GM18505 (cell line): ENCODE data around the gene MTMR4.

Experiments used
- ATAC-seq: cut with Tn5 transposase; IDR thresholded peaks from one replicate; pipeline ENCODE4 v1.9.1; 2021; ENCODE audit not compliant: unreplicated experiment
- POLR2A ChIP-seq: IDR thresholded peaks from 4 replicates; pipeline ENCODE4 v1.6.1; 2011; ENCODE audit warnings: borderline replicate concordance; ENCODE audit not compliant: insufficient read depth, insufficient read length; ENCODE audit errors: extremely low read depth

The MTMR4 gene

DNA sequence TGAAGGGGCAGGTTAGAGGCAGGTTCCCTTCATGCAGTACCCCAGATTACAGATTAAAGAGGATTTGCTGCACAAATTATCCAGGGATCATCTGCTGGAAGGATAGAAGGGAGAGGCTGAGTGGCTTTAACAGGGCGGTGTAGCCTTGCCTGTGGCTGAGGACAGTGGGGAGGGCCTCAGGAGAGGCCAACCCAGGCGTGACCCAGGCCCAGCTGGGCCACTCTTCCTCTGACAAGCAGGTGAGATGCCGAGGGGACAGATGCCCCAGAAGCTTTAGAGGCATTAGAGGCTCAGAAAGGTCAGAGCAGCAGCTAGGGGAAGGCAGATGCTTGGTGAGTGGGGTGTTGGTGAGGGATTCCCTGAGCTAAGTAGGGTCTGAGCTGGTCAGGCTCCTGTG is 18.1 kb upstream of the MTMR4 start:
- no peak for TF ChIP-seq POLR2A
- ATAC-seq, result no peak

DNA sequence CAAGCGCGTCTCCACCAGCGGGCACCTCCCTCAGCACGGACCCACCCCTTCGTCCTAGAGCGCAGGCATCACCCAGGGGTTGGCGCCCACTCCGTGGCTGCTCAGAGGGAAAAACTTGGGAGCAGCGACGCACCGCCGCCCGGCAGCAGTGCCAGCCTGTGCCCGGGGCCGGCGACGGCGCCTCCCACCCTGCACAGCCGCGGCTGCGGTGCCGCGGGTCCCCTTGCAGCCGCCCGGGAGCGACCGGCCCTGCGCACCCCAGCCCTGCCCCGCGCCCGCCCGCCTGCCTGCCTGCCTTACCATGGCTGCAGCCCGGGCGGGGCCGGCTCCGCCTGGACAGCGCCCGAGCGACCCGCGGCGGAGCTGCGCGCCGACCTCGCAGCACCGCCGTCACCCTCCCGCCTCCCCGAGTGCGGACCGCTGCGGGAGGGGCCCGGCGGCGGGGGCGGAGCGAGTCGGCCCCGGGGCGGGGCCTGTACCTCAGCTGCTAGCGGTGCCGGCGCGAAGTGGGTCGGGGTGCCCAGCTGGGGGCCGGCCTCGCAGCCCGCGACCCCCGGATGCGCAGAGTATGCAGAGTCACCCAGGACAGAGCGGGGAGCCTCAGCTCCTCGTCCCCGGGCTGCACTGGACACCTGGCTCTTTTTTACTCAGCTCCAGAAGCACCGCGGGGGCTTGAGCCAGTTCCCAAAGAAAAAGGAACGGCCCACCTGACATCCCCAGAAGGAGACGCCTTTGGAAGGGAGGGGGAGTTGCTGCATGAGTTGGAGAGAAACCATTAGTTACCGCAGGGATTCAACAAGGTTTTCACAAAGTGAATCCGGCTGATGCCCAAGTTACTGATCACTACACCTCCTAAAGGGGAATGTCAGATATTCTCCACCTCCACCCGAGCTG is 17.5 kb upstream of the MTMR4 start:
- no peak for ATAC-seq
- TF ChIP-seq POLR2A, result no peak

DNA sequence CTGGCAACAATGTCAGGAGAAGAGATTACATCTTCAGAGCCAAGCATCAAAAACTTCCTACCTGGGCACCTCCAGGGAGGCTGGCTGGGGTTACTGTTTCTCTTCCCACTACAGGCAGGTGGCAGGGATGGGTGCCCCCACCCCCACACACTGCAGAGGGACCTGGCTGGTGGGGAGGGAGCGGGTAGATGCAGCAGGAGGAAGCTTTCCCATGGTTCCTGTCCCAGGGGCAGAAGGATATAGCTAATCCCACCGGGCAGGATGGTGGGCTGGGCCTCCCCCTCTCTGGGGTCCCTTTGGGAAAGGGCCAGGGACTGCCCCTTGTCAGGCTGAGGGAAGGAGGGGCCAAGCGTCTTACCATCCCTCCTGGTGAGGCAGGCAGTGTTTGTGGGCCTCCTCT is 16.7 kb upstream of the MTMR4 start:
- no peak for TF ChIP-seq POLR2A
- no peak for ATAC-seq

DNA sequence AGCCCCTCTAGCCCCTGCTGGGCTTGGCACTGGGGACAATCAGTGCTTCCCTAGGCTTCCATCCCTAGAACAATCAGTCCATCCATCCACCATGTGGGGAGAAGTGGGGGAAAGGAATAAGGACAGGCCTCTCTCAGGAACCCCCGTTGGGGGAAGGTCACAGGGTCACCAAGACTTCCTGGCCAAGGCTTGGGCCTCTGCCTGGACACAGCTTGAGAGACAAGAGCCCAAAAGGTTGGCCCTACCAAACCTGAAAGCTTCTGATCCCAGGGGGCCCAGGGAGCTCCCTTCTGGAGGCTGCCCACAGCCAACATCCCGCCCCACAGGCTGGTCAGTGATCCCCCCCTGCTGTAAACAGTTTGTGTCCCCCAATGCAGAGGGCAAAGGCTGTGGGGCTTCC is 16.2 kb upstream of the MTMR4 start:
- ATAC-seq, result no peak
- no peak for TF ChIP-seq POLR2A

DNA sequence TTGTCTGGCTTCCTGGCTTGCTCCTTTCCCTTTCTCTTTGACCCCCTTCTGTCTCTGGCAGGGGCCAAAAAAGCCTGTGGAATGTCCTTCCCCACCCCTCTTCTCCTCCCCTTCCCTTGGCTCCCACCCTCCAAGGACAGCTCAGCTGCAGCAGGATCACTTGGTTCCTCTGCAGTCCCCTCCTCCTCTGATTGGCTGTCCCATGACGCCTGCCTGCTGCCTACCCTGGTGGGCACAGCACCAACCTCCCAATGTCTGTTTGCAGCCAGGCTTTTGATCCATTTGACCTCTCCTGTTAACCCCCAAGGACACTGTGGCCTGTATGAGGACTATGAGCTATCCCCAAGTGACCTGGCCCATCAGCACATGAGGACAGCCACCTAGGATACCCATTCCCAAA is 14.8 kb upstream of the MTMR4 start:
- no peak for ATAC-seq

DNA sequence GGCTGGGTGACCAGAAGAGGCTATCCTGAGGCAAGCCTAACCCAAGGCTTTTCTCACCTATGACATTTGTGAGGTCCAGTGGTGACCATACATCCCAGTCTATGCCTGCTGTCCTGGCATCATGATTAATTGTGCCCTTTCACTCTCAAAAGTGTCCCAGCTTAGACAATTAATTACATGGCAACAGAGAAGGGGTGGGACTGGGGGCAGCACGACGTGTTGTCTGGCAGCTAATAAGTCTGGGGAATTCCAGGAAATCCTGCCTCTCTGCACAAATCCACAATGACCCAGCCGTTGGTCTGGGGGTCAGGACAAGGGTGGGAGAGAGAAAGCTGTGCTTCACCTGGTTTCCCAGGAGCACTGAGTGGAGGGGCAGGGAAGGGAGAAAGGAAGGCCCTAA is 14.0 kb upstream of the MTMR4 start:
- no peak for TF ChIP-seq POLR2A
- ATAC-seq, result no peak

More for the DNA sequence above, 14.8 kb upstream of the MTMR4 start:
- TF ChIP-seq POLR2A, result no peak

DNA sequence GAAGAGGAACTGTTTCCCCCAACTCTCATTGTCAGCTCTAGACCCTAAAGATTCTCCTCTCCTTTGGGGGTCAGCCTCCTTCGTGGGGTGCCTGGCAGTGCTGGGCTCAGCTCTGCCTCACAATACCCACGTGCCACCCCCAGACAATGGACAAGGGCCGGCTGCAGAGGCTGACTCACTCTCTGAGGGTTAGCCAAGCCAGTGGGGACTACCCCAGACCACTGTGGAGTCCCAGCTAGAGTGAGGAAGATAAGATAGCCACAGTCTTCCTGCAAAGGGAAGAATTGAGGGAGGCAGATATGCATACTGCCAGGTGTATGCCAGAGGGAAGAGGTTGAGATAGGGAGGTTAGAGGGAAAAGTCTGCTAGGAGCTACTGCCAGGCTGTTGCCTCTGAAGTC is 13.5 kb upstream of the MTMR4 start:
- no peak for ATAC-seq

DNA sequence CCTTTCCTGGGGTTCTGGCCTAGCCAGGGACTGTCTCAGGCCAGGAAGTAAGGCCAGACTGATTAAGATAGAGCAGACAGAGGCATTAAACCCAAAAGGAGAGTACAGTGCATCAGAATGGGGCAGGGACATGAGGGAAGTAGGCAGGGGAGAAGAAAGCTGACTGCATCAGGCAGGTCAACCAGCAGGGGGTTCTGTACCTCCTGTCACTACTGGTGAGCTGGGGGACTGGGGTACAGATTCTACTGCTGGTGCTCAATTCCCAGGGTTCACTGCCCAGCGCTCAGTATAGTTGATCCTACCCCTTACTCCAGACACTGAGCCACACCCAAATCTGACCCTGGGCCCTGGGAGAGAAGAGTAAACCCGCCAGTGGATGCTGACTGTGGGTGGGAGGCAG is 12.9 kb upstream of the MTMR4 start:
- no peak for ATAC-seq
- no peak for TF ChIP-seq POLR2A

More for the DNA sequence above, 13.5 kb upstream of the MTMR4 start:
- no peak for TF ChIP-seq POLR2A

DNA sequence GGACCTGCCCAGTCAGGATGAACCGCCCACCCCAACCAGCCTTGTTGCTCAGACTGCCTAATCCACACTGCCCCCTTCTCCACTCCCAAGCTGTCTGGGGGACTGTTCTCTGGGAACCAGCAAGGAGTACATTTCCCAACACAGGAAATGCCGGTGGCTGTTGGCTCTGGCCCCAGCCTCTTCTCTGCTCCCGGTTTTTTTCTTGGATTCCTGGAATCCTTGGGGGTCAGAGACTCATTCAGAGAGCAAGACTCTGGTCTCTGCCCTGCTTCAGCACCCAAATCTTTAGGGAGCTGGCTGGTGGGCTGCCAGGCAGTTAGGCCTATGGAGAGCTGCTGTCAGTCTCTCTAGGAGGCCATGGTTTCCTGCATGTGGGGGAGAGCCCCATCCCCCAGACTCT is 10.8 kb upstream of the MTMR4 start:
- ATAC-seq, result no peak
- TF ChIP-seq POLR2A, result no peak

DNA sequence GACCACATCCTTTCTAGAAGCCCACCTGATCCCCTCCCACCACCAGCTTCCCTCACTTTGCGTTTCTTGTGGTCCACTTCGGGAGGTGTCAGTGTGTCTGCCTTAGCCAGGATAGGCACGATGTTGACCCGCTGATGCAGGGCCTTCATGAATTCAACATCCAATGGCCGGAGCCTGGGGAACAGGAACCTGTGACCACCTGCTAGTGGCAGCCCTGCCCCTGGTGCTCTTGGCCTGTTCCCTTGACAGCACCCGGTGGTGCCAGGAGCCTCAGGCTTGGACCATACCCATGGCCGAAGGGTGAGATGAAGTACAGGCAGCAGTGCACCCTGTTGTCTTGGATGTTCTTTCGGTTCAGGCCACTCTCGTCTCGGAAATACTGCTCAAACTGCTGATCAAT is 7.2 kb upstream of the MTMR4 start:
- no peak for ATAC-seq
- no peak for TF ChIP-seq POLR2A

DNA sequence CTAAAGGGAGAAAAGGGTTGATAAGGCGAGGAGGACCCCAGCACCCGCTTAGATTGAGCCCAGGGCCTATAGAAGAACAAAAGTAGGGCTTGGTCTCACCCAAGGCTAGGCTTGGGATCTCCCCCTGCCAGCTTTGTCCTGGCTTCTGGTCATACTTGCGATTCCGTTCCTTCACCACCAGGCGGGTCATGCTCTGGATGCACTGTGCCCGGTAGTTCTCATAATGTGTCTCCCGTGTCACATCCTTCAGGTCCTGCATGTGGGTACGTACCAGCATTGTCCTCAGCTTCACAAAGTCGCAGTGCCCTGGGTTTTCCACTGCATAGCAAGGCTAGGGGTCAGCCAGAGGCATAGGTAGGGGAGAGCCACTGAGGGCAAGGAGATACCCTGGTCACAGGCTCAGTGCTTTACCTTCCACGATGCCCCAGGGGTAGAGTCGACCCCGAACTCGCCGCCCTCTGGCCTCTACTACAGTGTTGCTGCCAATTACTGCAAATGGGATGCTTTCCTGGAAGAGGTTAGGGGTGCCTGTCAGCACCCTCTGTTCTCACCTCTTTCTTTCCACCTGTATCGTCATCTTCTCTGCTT is 6.5 kb upstream of the MTMR4 start:
- no peak for ATAC-seq
- TF ChIP-seq POLR2A, result no peak

DNA sequence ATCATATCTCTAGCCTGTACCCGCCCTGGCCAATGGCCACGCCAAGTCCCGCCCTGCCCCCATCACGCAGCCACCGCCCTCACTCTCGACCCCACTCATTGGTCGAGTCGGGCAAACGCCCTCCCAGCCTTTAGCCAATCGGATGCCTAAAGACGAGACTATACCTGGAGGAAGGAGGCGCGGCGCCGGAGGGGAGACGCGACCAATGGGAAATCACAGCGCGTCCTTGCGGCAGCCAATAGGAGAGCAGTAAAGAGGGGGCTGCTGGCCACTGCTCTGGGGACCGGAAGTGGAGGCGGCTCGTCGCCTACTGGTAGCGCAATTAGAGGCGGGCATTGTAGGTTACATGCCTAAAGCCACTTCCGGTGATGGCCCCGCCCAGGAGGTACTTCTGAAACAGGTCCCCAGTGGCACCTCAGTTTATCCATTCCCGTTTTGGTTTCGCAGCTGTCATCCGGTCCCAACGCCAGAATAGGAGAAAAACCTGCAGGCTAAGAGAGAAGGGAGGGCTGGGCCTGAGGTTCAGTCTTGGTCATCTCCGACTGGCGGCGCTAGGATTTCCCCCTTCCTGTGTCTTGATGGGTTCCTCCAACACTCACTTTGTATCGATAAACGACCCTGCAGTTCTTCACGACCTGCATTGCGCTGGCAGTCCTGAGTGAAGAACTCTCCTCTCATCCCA is 3.6 kb upstream of the MTMR4 start:
- peak; percentile 66 for TF ChIP-seq POLR2A
- ATAC-seq, result peak; percentile 78

DNA sequence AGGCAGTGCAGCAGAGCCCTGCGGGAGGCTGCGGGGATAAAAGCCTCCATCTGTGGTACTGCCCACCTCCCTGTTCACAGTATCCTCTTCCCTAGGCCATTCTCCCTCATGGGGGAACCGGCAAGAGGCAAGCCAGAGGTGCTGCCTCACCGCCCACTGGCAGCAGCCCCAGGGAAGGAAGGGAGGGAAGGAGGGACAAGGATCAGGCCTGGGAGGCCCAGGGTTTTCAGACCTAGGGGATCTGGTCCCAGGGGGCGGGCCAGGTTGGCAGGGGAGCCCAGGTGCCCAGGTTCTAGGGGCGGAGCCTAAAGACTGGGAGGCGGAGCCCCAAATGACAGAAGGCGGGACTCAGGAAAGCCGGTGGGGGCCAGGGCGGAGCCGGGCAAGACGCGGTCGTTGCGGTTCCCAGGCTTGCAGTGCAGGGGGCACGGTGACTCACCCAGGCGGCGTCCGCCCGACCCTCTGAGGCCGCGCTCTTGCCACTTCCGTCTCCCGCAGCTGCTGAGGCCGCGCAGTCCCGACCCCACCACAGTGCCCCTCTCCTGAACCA is 3.0 kb upstream of the MTMR4 start:
- no peak for ATAC-seq

DNA sequence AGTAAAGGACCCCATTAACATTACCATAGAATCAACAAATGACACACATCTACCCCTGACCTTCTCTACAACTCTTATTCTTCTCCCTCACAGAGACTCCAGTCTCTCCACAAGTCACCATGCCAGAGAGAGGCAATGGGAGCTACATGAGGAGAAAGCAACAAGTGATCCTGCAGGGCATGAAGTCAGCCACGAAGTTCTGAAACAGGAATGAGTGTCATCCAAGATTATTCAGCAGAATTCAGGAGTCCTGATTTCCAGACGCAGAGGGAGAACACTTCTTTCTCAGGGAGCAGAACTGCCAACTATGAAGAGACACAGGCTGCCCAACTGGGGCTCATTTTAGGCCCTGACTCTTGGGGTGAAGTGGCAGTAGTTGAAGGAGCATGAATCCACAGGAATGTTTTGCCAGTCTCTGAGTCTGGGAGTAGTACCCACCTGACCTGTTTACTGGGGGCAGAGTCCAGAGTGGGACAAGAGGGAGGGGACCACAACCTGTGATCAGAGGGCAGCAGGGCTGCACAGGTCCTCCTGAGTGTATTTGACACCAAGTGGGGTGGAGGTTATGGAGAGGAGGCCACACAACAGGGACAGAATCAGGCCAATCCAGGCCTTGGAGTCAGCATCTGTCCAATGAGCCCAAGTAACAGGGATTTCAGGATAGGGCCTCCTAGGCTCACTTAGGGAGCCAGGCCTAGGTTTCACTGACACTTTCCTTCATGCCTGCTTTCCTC is 2.4 kb upstream of the MTMR4 start:
- no peak for TF ChIP-seq POLR2A
- no peak for ATAC-seq

More for the DNA sequence above, 3.0 kb upstream of the MTMR4 start:
- peak; percentile 73 for TF ChIP-seq POLR2A

DNA sequence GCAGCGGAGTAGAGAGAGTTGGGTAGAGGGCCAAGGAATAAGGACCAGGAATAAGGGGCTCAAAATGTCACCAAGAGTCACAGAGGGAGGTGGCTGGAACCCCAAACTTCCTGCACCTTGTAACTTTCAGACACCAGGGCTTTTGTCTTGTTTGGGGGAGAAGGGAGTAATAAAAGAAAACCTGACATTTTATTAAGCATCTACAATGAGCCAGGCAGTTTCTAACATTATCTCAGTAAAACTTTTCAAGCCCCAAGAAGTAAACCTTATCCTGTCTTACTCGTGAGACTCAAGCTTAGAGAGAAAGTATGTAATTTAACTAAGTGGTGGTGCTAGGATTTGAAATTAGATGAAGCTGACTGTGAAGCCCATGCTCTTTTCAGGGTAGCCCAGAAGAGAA is 848 bp upstream of the MTMR4 start:
- no peak for ATAC-seq
- no peak for TF ChIP-seq POLR2A
